Fibroblast of villous mesenchyme (primary cell): Measurements from ENCODE around the gene GOT1. TPM values are rescaled to one million over a fixed set of nuclear protein-coding genes. Genes with fewer than 3 reads are reported as not detected.

ENCODE experiments used
- DNase-seq: peaks from one replicate; pipeline ENCODE4 v3.0.0-alpha.2; 2010; ENCODE audit warnings: low read depth
- H3K4me3 ChIP-seq: 2 replicates; pipeline ENCODE4 v1.5.1; 2011; ENCODE audit warnings: low read depth, mild to moderate bottlenecking, low read length
- total RNA-seq: library from RNA; depleted of rRNA; stranded (reverse); fragments of >200 nt; gene quantifications from 2 replicates; pipeline ENCODE4 v1.2.3, GENCODE V29; 2012
- TF ChIP-seq, protein P1 (sequence below): IDR thresholded peaks from 2 replicates; pipeline ENCODE4 v1.5.1; 2012; ENCODE audit warnings: low read depth, mild to moderate bottlenecking, low read length; ENCODE audit not compliant: insufficient read depth

GOT1 gene
- total RNA-seq, 1 donor, result 27.2 TPM

DNA sequence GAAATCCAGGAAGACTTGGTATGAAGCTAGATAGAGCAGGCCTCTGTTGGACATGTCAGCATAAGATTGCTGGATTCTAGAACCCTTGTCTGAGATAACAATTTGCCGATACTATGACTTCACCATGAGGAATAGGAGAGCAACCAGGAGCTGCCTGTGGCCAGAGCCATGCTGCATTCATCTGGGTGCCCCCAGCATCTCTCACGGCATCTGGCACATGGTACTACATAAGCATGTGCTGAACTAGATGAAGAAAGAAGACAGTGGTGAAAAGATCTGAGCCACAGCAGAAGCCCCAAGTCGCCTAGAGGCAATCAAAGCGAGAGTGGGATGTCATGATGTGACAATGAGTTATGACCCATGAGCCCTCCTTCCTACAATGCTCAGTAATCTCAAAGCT, 19.5 kb downstream of the GOT1 start:
- no peak overlapping the region for H3K4me3 ChIP-seq
- no peak for DNase-seq
- TF ChIP-seq, protein P1, sequence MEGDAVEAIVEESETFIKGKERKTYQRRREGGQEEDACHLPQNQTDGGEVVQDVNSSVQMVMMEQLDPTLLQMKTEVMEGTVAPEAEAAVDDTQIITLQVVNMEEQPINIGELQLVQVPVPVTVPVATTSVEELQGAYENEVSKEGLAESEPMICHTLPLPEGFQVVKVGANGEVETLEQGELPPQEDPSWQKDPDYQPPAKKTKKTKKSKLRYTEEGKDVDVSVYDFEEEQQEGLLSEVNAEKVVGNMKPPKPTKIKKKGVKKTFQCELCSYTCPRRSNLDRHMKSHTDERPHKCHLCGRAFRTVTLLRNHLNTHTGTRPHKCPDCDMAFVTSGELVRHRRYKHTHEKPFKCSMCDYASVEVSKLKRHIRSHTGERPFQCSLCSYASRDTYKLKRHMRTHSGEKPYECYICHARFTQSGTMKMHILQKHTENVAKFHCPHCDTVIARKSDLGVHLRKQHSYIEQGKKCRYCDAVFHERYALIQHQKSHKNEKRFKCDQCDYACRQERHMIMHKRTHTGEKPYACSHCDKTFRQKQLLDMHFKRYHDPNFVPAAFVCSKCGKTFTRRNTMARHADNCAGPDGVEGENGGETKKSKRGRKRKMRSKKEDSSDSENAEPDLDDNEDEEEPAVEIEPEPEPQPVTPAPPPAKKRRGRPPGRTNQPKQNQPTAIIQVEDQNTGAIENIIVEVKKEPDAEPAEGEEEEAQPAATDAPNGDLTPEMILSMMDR, result no peak

- H3K4me3 ChIP-seq, result no peak overlapping the region
- TF ChIP-seq, protein P1, result no peak
Measured at GRCh38 chr10:99410146-99410545, 20.3 kb downstream of the GOT1 start.

DNA sequence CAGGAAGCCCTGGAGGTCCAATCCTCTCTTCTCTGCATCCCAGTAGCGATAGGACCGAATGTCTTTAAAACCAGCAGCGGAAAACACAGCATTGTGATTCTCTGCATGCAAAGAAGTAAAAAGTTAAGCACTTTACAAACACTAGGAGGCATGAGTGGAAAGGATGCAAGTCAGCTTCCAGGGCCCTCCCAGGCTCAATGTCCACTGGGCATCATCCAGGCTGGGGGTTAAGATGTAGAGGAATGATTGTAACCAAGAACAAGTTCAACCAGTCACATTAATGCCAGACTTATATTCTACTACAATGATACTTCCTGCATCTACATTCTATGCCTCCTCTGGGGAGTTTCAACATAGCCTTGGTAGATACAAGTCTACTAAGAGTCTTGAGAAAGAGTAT, 24.3 kb downstream of the GOT1 start:
- DNase-seq, result no peak

More at GRCh38 chr10:99410146-99410545, 20.3 kb downstream of the GOT1 start:
- DNase-seq, result no peak

GRCh38 chr10:99403674-99404073, 26.8 kb downstream of the GOT1 start:
- no peak overlapping the region for H3K4me3 ChIP-seq
- TF ChIP-seq, protein P1, result no peak
- no peak for DNase-seq

More for the DNA sequence above, 24.3 kb downstream of the GOT1 start:
- no peak overlapping the region for H3K4me3 ChIP-seq
- TF ChIP-seq, protein P1, result no peak

DNA sequence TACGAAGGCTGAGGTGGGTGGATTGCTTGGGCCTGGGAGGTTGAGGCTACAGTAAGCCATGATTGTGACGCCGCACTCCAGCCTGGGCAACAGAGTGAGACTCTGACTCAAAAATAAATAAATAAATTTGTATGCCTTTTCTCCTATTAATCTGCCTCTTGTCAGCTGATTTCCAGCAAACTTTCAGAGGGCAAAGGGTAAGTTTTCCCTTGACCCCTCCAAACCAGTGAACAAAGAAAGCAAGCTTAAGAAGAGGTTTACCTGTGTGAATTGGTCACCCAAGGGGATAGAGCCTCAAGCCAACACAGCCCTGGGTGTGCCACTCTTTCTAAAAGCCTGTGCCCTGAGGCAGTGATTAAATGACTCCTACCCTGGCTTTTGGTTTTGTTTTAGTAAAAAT, 30.8 kb downstream of the GOT1 start:
- H3K4me3 ChIP-seq, result no peak overlapping the region
- TF ChIP-seq, protein P1, result no peak
- no peak for DNase-seq

GRCh38 chr10:99396471-99396870, 34.0 kb downstream of the GOT1 start:
- TF ChIP-seq, protein P1, result no peak
- H3K4me3 ChIP-seq, result no peak overlapping the region
- peak; percentile 76 for DNase-seq

DNA sequence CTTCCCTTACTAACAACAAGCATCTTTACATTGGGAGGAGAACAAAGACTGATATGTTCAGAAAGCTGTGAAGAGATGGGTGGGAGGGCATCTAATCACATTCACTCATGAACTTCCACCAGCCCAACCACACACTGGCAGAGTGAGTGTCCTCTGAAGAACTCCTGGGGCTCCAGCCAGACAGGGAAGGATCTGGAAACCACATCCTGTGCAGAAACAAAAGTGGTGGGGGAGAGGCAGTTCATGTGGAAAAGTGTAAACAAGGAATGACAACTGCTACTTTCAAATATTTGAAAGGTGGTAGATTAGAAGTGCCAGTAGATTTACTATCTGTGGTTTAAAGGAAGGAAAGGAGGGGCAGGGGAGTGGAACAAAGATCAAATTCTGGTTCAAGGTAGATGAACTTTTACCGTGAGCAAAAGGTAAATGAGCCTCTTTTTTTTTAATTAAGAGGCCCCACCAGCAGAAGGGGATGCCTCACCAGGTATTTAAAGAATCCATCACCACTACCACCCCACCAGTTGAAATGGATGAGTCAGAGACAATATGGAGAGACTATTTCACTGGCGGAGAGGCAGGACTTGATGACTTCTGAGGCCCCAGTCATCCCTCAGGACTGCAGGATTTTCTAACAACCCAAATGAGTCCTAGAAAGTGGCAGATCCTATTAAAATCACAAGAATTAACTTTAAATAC, 34.5 kb downstream of the GOT1 start:
- no peak overlapping the region for H3K4me3 ChIP-seq

More for the DNA sequence above, 34.5 kb downstream of the GOT1 start:
- peak; percentile 77 for DNase-seq
- TF ChIP-seq, protein P1, result no peak
